ENCODE data around the gene GGCX.

GGCX gene

DNA sequence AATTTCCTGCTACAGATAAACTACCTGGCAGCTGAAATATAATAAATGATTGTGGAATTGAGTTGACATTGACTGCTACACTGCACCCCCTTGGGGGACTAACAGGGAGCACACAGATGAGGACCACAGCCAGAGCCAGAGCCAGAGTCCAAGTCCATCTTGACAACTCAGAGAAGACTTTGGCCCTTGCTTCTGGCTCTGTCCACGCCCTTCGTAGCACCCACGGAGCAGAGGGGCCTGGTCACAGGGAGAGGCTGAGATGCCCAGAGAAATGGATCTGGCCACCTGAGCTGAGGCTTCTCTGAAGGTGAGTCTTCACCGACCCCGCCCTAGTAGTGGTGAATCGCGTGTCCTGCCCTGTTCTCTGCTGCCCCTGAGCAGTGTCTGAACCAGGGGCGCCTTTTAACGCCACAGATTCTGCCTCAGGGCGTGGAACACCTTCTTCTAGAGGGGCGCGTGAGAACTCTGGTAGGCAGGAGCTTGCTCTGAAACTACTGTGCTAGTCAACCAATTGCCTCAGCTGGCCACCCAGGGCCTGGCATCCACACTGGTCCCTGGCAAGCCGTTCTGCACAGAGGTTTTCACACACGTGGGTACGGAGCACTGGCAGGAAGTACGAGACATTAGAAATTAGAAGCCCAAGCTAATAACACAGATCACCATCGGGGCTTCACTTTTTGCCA lies 58.0 kb downstream of the GGCX start:
- H3K4me3 ChIP-seq (ENCODE audit: low read depth, low read length), result no peak overlapping the region
- TF ChIP-seq, protein P1, sequence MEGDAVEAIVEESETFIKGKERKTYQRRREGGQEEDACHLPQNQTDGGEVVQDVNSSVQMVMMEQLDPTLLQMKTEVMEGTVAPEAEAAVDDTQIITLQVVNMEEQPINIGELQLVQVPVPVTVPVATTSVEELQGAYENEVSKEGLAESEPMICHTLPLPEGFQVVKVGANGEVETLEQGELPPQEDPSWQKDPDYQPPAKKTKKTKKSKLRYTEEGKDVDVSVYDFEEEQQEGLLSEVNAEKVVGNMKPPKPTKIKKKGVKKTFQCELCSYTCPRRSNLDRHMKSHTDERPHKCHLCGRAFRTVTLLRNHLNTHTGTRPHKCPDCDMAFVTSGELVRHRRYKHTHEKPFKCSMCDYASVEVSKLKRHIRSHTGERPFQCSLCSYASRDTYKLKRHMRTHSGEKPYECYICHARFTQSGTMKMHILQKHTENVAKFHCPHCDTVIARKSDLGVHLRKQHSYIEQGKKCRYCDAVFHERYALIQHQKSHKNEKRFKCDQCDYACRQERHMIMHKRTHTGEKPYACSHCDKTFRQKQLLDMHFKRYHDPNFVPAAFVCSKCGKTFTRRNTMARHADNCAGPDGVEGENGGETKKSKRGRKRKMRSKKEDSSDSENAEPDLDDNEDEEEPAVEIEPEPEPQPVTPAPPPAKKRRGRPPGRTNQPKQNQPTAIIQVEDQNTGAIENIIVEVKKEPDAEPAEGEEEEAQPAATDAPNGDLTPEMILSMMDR (IDR thresholded peaks at IDR 0.05; ENCODE audit: control insufficient read depth, extremely low read depth, insufficient read depth), result no peak
- DNase-seq (ENCODE audit: low read depth), result no peak

DNA sequence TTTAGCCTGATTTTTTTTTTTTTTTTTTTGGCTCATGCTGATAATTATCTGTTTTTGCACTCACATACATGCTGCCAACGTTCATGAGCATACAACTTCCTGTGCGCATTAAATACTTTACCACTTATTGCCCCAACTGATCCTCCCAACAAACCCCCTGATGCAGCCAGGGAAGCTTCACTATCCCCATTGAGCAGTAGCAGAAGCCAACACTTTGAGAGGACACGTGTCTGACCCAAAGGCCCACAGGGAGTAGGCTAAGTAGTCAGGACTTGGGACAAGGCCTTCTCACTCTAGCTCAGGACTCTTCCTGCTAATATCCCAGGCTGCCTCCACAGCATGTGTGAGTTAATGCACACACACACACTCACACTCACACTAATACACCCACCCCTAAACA lies 58.6 kb downstream of the GGCX start:
- TF ChIP-seq, protein P1 (IDR thresholded peaks at IDR 0.05; ENCODE audit: control insufficient read depth, extremely low read depth, insufficient read depth), result no peak
- H3K4me3 ChIP-seq (ENCODE audit: low read depth, low read length), result no peak overlapping the region
- DNase-seq (ENCODE audit: low read depth), result no peak

DNA sequence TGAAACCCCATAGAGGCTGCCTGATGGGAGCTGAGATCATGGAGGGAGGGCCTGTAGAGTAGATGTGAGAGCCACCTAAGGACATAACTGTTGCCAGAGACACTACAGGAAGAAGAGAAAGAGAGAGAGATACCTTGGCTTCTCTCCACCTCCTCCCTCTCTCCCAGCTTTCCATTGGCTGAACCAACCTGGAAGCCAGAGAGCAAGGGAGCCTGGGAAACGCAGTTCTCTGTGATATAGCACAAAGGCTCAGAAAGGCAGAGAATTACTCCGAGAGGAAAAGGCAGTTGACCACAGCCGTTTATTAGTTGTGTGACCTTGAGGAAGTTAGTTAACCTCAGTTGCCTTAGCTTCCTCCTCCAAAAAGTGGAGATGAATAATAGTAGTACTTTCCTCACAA lies 60.0 kb downstream of the GGCX start:
- TF ChIP-seq, protein P1 (IDR thresholded peaks at IDR 0.05; ENCODE audit: control insufficient read depth, extremely low read depth, insufficient read depth), result no peak
- no peak overlapping the region for H3K4me3 ChIP-seq (ENCODE audit: low read depth, low read length)
- no peak for DNase-seq (ENCODE audit: low read depth)

DNA sequence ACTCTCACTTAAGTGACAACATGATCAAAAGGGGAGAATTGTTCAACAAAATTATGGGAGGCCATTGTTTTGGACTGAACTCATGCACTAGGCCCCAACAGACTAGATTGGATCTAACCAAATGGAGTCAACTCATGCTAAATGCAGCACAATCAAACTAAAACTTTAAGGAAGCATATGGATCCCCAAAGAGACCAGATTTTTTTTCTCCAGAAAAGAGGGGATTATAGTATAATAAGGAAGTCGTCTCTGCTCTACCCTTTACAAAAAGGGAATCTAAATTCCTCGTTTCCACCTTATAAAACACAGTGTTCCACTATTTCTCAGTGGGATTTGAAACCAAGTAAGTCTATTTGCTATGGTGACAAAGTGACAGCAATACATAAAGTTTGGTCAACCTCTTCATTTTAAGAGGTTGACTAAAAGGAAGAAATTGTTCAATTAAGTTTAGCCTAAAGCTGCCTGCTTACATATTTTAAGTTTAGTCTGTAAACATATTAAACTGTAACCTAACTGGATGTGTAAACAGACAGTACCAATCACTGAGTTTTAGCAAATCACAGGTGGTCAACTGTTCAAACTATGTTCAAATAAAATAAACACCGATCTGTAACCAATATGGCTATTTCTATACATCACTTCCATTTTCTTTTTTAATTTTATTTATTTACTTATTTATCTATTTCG lies 63.2 kb downstream of the GGCX start:
- peak; percentile 41 for DNase-seq (ENCODE audit: low read depth)
- TF ChIP-seq, protein P1 (IDR thresholded peaks at IDR 0.05; ENCODE audit: control insufficient read depth, extremely low read depth, insufficient read depth), result no peak
- no peak overlapping the region for H3K4me3 ChIP-seq (ENCODE audit: low read depth, low read length)

DNA sequence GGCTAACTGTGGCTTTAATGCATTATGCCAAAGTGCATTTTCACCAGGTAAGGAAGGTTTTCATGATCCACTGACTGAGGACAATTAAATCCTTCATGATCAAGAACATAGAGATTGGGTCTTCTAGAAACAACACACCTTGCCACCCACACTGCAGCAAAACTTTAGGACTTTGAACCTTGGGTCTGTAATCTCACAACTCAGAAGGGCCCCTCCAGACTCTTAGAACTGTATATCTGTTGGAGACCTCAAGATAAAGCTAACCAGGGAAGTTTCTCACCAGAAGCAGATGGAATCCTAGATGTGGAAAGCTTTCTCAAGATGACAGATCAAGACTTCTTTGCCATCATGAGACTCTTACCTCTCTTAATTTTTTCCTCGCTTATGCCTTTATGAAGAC lies 64.9 kb downstream of the GGCX start:
- TF ChIP-seq, protein P1 (IDR thresholded peaks at IDR 0.05; ENCODE audit: control insufficient read depth, extremely low read depth, insufficient read depth), result no peak
- no peak for DNase-seq (ENCODE audit: low read depth)
- H3K4me3 ChIP-seq (ENCODE audit: low read depth, low read length), result no peak overlapping the region

Measured in LNCaP clone FGC (cell line).